ENCODE measurements around the gene PSMD9. TPM values are rescaled to one million over a fixed set of nuclear protein-coding genes. Genes with fewer than 3 reads are reported as not detected.

Gene PSMD9
- polyA plus RNA-seq, 1 donor (not counting 4 experiments of a cell fraction or from before 2014, with no cell fraction given): 84.8 TPM

GRCh38 chr12:121905746-121906145 is 17.2 kb downstream of the PSMD9 start:
- no peak overlapping the region for H2AFZ ChIP-seq (ENCODE audit: control insufficient read depth, low read length)
- peaks cover 4% of the 10 kb centered on the region for H3K79me2 ChIP-seq (ENCODE audit: control insufficient read depth, insufficient read depth, low read length)
- peaks cover 31 to 40% of the 10 kb centered on the region in 2 experiments for H3K36me3 ChIP-seq (ENCODE audit: control insufficient read depth in 2 of 2, extremely low read depth in 1 of 2, insufficient read depth in 2 of 2, low read length in 2 of 2)
- H3K4me1 ChIP-seq (ENCODE audit: control insufficient read depth, extremely low read depth, insufficient read depth, low read length): no peaks in the 10 kb centered on the region
- FAIRE-seq (no peak), DNase-seq (ENCODE audit: low read depth, low spot score) (no peak)
- no peaks in the 10 kb centered on the region for H4K20me1 ChIP-seq (ENCODE audit: control insufficient read depth, extremely low read depth, insufficient read depth, low read length)
- H3K9me3 ChIP-seq (ENCODE audit: control insufficient read depth, low read depth, low read length): no peaks in the 10 kb centered on the region
- TF ChIP-seq CTCF (optimal IDR thresholded peaks at IDR 0.05 in 1 of 3, IDR thresholded peaks at IDR 0.05 in 1 of 3, conservative IDR thresholded peaks at IDR 0.05 in 1 of 3; ENCODE audit: extremely low read depth in 1 of 3, insufficient read depth in 2 of 3, low read length in 3 of 3) (no peak), EZH2 (IDR thresholded peaks at IDR 0.05; ENCODE audit: low read length) (no peak)
- no peak overlapping the region for H3K27ac ChIP-seq (ENCODE audit: control insufficient read depth, insufficient read depth, low read length)
- H3K27me3 ChIP-seq (ENCODE audit: control insufficient read depth, extremely low read depth, insufficient read depth, low read length): no peaks in the 10 kb centered on the region
- H3K4me2 ChIP-seq (ENCODE audit: control insufficient read depth, extremely low read depth, insufficient read depth, low read depth, low read length): no peak overlapping the region
- no peaks in the 10 kb centered on the region for H3K9me1 ChIP-seq (ENCODE audit: control insufficient read depth, extremely low read depth, insufficient read depth, low read length)
- no peak overlapping the region for H3K9ac ChIP-seq (ENCODE audit: control insufficient read depth, extremely low read depth, insufficient read depth, low read length)
- no peak overlapping the region for H3K4me3 ChIP-seq (ENCODE audit: control insufficient read depth in 2 of 3, extremely low read depth in 1 of 3, insufficient read depth in 2 of 3, low read depth in 1 of 3, low read length in 3 of 3)
- dilution Hi-C loops (cut with MboI; ENCODE audit: extremely low pct_ligation_motif_present, low sequenced_read_pairs): no loop called here

- Histone ChIP-seq H3K4me1 (ENCODE audit: control insufficient read depth, extremely low read depth, insufficient read depth, low read length) (peaks cover 7% of the 10 kb centered on the region), H3K9me3 (ENCODE audit: control insufficient read depth, low read depth, low read length) (no peaks in the 10 kb centered on the region), H3K4me3 (ENCODE audit: control insufficient read depth in 2 of 3, extremely low read depth in 1 of 3, insufficient read depth in 2 of 3, low read depth in 1 of 3, low read length in 3 of 3) (no peak overlapping the region), H3K27ac (ENCODE audit: control insufficient read depth, insufficient read depth, low read length) (no peak overlapping the region), H3K36me3 (ENCODE audit: control insufficient read depth in 2 of 2, extremely low read depth in 1 of 2, insufficient read depth in 2 of 2, low read length in 2 of 2) (peaks cover 16 to 24% of the 10 kb centered on the region in 2 experiments), H3K9me1 (ENCODE audit: control insufficient read depth, extremely low read depth, insufficient read depth, low read length) (no peaks in the 10 kb centered on the region), H2AFZ (ENCODE audit: control insufficient read depth, low read length) (no peak overlapping the region), H3K79me2 (ENCODE audit: control insufficient read depth, insufficient read depth, low read length) (peaks cover 4% of the 10 kb centered on the region), H3K4me2 (ENCODE audit: control insufficient read depth, extremely low read depth, insufficient read depth, low read depth, low read length) (no peak overlapping the region), H4K20me1 (ENCODE audit: control insufficient read depth, extremely low read depth, insufficient read depth, low read length) (no peaks in the 10 kb centered on the region), H3K27me3 (ENCODE audit: control insufficient read depth, extremely low read depth, insufficient read depth, low read length) (no peaks in the 10 kb centered on the region), H3K9ac (ENCODE audit: control insufficient read depth, extremely low read depth, insufficient read depth, low read length) (no peak overlapping the region)
- dilution Hi-C loops (cut with MboI; ENCODE audit: extremely low pct_ligation_motif_present, low sequenced_read_pairs): no loop called here
- FAIRE-seq (no peak), DNase-seq (ENCODE audit: low read depth, low spot score) (no peak)
- TF ChIP-seq CTCF (optimal IDR thresholded peaks at IDR 0.05 in 1 of 3, IDR thresholded peaks at IDR 0.05 in 1 of 3, conservative IDR thresholded peaks at IDR 0.05 in 1 of 3; ENCODE audit: extremely low read depth in 1 of 3, insufficient read depth in 2 of 3, low read length in 3 of 3) (no peak), EZH2 (IDR thresholded peaks at IDR 0.05; ENCODE audit: low read length) (no peak)
Measured at GRCh38 chr12:121908702-121909101, 20.1 kb downstream of the PSMD9 start.
